AG04450 (cell line): ENCODE data around the gene GRN. TPM values are rescaled to one million over a fixed set of nuclear protein-coding genes. Genes with fewer than 3 reads are reported as not detected.
A peak's percentile ranks its signal among the peaks of the same experiment; 100 is the strongest.

Experiments used
- CTCF ChIA-PET: fragments of 300-600, 350-600 bp; formaldehyde crosslinking; extraction: SDS; loops from one replicate; lab custom pipeline; 2022; ENCODE audit warnings: antibody characterized with exemption, inconsistent platforms; lab: Charles Lee
- POLR2A ChIA-PET: fragments of 350-600 bp; formaldehyde crosslinking; extraction: SDS; loops from one replicate; lab custom pipeline; 2021; ENCODE audit warnings: antibody characterized with exemption, inconsistent platforms; lab: Yijun Ruan, JAX
- DNase-seq: peaks from one replicate; pipeline ENCODE4 v3.0.0-alpha.2; 2011; ENCODE audit warnings: low read depth, low spot score
- H3K27ac ChIP-seq: one replicate; pipeline ENCODE4 v1.5.1; 2012; ENCODE audit warnings: low read depth, low read length, control low read depth
- H3K27me3 ChIP-seq: one replicate; pipeline ENCODE4 v1.6.0; 2012; ENCODE audit warnings: low read length; ENCODE audit not compliant: control insufficient read depth, insufficient read depth
- H3K4me3 ChIP-seq: 2 replicates; pipeline ENCODE4 v1.5.1; 2011; ENCODE audit warnings: mild to moderate bottlenecking, low read depth, low read length, control low read depth
- H3K9me3 ChIP-seq: 2 replicates; pipeline ENCODE4 v1.5.1; 2012; ENCODE audit warnings: low read length; ENCODE audit not compliant: control insufficient read depth, insufficient read depth
- CTCF ChIP-seq: IDR thresholded peaks from 2 replicates; pipeline ENCODE4 v1.5.1; 2011; ENCODE audit warnings: low read depth, low read length, control low read depth, inconsistent platforms
- polyA plus RNA-seq: library from polyadenylated mRNA; depleted of rRNA; stranded (reverse); fragments of >200 nt; gene quantifications from 2 replicates; pipeline ENCODE4 v1.2.3, GENCODE V29; 2011

The GRN gene
- polyA plus RNA-seq, 1 experiment: 203 TPM

- Histone ChIP-seq H3K4me3 (no peak overlapping the region), H3K27me3 (peaks cover 57% of the 10 kb centered on the region), H3K9me3 (peaks cover 3% of the 10 kb centered on the region; the same call in 1 of the 2 replicates), H3K27ac (no peak overlapping the region)
- TF ChIP-seq CTCF: no peak
- no peak for DNase-seq
- CTCF ChIA-PET: no interaction called here
- POLR2A ChIA-PET: interaction anchor here (0.6 kb wide), 1 partner anchor 145 kb away, joined by 3 read pairs; no protein-coding TSS in a partner anchor
Measured at GRCh38 chr17:44314524-44314868, 30.6 kb upstream of the GRN start.

- ChIA-PET POLR2A (interaction anchor here (0.6 kb wide), 1 partner anchor 146 kb away, joined by 3 read pairs; no protein-coding TSS in a partner anchor), CTCF (interaction anchor here (0.7 kb wide), 1 partner anchor 16 kb away, joined by 4 read pairs; no protein-coding TSS in a partner anchor)
- DNase-seq: no peak
- Histone ChIP-seq H3K27ac (no peak overlapping the region), H3K4me3 (peak overlapping the region; percentile 52), H3K9me3 (peaks cover 3% of the 10 kb centered on the region; the same call in 1 of the 2 replicates), H3K27me3 (peaks cover 56% of the 10 kb centered on the region)
- TF ChIP-seq CTCF: no peak
Measured at GRCh38 chr17:44314869-44315661, 30.0 kb upstream of the GRN start.

- H3K27me3 ChIP-seq: peaks cover 46% of the 10 kb centered on the region
- POLR2A ChIA-PET: no interaction called here
- no peak overlapping the region for H3K27ac ChIP-seq
- no peak for DNase-seq
- H3K4me3 ChIP-seq: no peak overlapping the region
- CTCF ChIA-PET: interaction anchor here (0.6 to 1.0 kb wide), 5 partner anchors 14 to 106 kb away, joined by 3 to 4 read pairs (median 3); no protein-coding TSS in a partner anchor
- H3K9me3 ChIP-seq: peaks cover 3% of the 10 kb centered on the region; the same call in 1 of the 2 replicates
- TF ChIP-seq CTCF: no peak
Measured at GRCh38 chr17:44315760-44316731, 29.1 kb upstream of the GRN start.

- POLR2A ChIA-PET: interaction anchor here (0.6 kb wide), 1 partner anchor 95 kb away, joined by 3 read pairs; no protein-coding TSS in a partner anchor
- Histone ChIP-seq H3K9me3 (peaks cover 3% of the 10 kb centered on the region; the same call in 1 of the 2 replicates), H3K27ac (no peak overlapping the region), H3K4me3 (no peak overlapping the region), H3K27me3 (peaks cover 43% of the 10 kb centered on the region)
- CTCF ChIA-PET: interaction anchor here (1.0 kb wide), 1 partner anchor 108 kb away, joined by 3 read pairs; no protein-coding TSS in a partner anchor
- TF ChIP-seq CTCF: no peak
- DNase-seq: no peak
Measured at GRCh38 chr17:44317545-44317944, 27.6 kb upstream of the GRN start.
